ENCODE results near the gene NCBP2L. TPM values are rescaled to one million over a fixed set of nuclear protein-coding genes. Genes with fewer than 3 reads are reported as not detected.

The NCBP2L gene
- total and polyA plus RNA-seq, 12 donors = 0.01 to 0.45 TPM; not detected in 10

GRCh38 chrX:107747596-107748161 lies 29.9 kb upstream of the NCBP2L start:
- no peak overlapping the region for H3K4me3 ChIP-seq
- ATAC-seq (peak; percentile 44 to 90 (median 80)), DNase-seq (peak in 1 of 2 donors; percentile 37)
- no peaks in the 10 kb centered on the region for H3K9me3 ChIP-seq
- peaks cover 0 to 25% (median 0%) of the 10 kb centered on the region in 7 donors for H3K27me3 ChIP-seq
- no peaks in the 10 kb centered on the region for H3K36me3 ChIP-seq
- TF ChIP-seq CTCF (IDR thresholded peaks at IDR 0.05) = no peak
- WGBS, 2 donors = 7 to 12% methylated on average over 3 of the region's 3 CpGs
- H3K4me1 ChIP-seq = peaks cover 12 to 74% (median 46%) of the 10 kb centered on the region in 9 donors
- H3K27ac ChIP-seq = peak overlapping the region; percentile 40 to 83 (median 76)
- intact Hi-C loops (cut with DNase I) = no loop called here

GRCh38 chrX:107748506-107748905 lies 29.0 kb upstream of the NCBP2L start:
- peaks cover 0 to 17% (median 0%) of the 10 kb centered on the region in 7 donors for H3K27me3 ChIP-seq
- peak overlapping the region in 9 of 10 donors; percentile 65 to 83 (median 79) for H3K27ac ChIP-seq
- intact Hi-C loops (cut with DNase I) = no loop called here
- DNase-seq (no peak), ATAC-seq (no peak)
- WGBS, 2 donors = 34 to 46% methylated on average over 6 of the region's 6 CpGs
- no peak for TF ChIP-seq CTCF (IDR thresholded peaks at IDR 0.05)
- peaks cover 5 to 73% (median 44%) of the 10 kb centered on the region in 9 donors for H3K4me1 ChIP-seq
- no peak overlapping the region for H3K4me3 ChIP-seq
- H3K36me3 ChIP-seq = no peaks in the 10 kb centered on the region
- H3K9me3 ChIP-seq = no peaks in the 10 kb centered on the region

- Histone ChIP-seq H3K36me3 (no peaks in the 10 kb centered on the region), H3K9me3 (no peaks in the 10 kb centered on the region), H3K27ac (peak overlapping the region in 4 of 10 donors; percentile 64 to 79 (median 71)), H3K4me3 (no peak overlapping the region), H3K4me1 (peaks cover 5 to 78% (median 47%) of the 10 kb centered on the region in 9 donors), H3K27me3 (peaks cover 0 to 9% (median 0%) of the 10 kb centered on the region in 7 donors)
- ATAC-seq (no peak), DNase-seq (no peak)
- 97 to 99% methylated on average over 6 of the region's 6 CpGs for WGBS, 2 donors
- intact Hi-C loops (cut with DNase I) = no loop called here
- no peak for TF ChIP-seq CTCF (IDR thresholded peaks at IDR 0.05)
Measured at GRCh38 chrX:107750263-107750662, 27.3 kb upstream of the NCBP2L start.

GRCh38 chrX:107750861-107751445 lies 26.6 kb upstream of the NCBP2L start:
- peak in 4 of 8 donors; percentile 12 to 63 (median 27) for ATAC-seq
- H3K9me3 ChIP-seq = no peaks in the 10 kb centered on the region
- peaks cover 5 to 82% (median 50%) of the 10 kb centered on the region in 9 donors for H3K4me1 ChIP-seq
- WGBS, 2 donors = 43 to 72% methylated on average over 7 of the region's 7 CpGs
- no peak overlapping the region for H3K4me3 ChIP-seq
- intact Hi-C loops (cut with DNase I) = no loop called here
- TF ChIP-seq CTCF (IDR thresholded peaks at IDR 0.05) = no peak
- H3K27ac ChIP-seq = peak overlapping the region in 5 of 10 donors; percentile 5 to 79 (median 67)
- no peaks in the 10 kb centered on the region for H3K36me3 ChIP-seq
- no peak for DNase-seq
- peaks cover 0 to 9% (median 0%) of the 10 kb centered on the region in 7 donors for H3K27me3 ChIP-seq

Data from heart right ventricle (tissue), 16 donors.